K562 (cell line): ENCODE measurements around the gene FILIP1.

ENCODE experiments used
- CREB1 ChIP-seq, 2 experiments: sonication (generic) in 1 of 2; formaldehyde crosslinking in 1 of 2; IDR thresholded peaks; 2 replicates each; pipeline versions ENCODE4 v1.6.1 to v1.8.0; 2012 to 2022; ENCODE audit warnings: inconsistent platforms in 1 of 2, mild to moderate bottlenecking in 1 of 2, missing genetic modification reagents in 1 of 2, moderate library complexity in 1 of 2
- FOXM1 ChIP-seq, 2 experiments: fragments of 450-650 bp in 1 of 2; sonication (generic) in 1 of 2; formaldehyde crosslinking in 1 of 2; IDR thresholded peaks; 2 replicates each; pipeline versions ENCODE4 v1.6.1 to v1.9.0; 2017 to 2022; ENCODE audit warnings: low read depth in 2 of 2, mild to moderate bottlenecking in 2 of 2, missing genetic modification reagents in 1 of 2, moderate library complexity in 1 of 2
- HDAC6 ChIP-seq: IDR thresholded peaks from 2 replicates; pipeline ENCODE4 v1.6.1; 2012; ENCODE audit warnings: low read depth, mild to moderate bottlenecking, control low read depth, inconsistent platforms, low read length, moderate library complexity
- JUNB ChIP-seq: fragments of 450-650 bp; formaldehyde crosslinking; conservative IDR thresholded peaks from 2 replicates; pipeline ENCODE4 v1.4.0; 2020; ENCODE audit warnings: mild to moderate bottlenecking
- RBM14 ChIP-seq: fragments of 200-400 bp; formaldehyde crosslinking; IDR thresholded peaks from 2 replicates; pipeline ENCODE4 v1.6.1; 2018; ENCODE audit warnings: low read depth, mild to moderate bottlenecking, low read length, moderate library complexity, borderline replicate concordance; ENCODE audit not compliant: insufficient read depth
- SREBF1 ChIP-seq: fragments of 150-350 bp; IDR thresholded peaks from 2 replicates; pipeline ENCODE4 v1.6.1; 2014; ENCODE audit warnings: antibody characterized with exemption, low read depth, low read length, borderline replicate concordance
- ZNF12 ChIP-seq: sonication (generic); formaldehyde crosslinking; IDR thresholded peaks from 2 replicates; pipeline ENCODE4 v1.4.0; 2020; ENCODE audit warnings: mild to moderate bottlenecking, missing genetic modification reagents
- ZNF274 ChIP-seq: IDR thresholded peaks from 2 replicates; pipeline ENCODE4 v1.6.1; 2011; ENCODE audit warnings: low read depth, mild to moderate bottlenecking, low read length, moderate library complexity, borderline replicate concordance
- TF ChIP-seq, protein P1 (sequence below): sonication (generic); formaldehyde crosslinking; IDR thresholded peaks from 2 replicates; pipeline ENCODE4 v1.8.1; 2022; ENCODE audit warnings: missing genetic modification reagents
- TF ChIP-seq, protein P2 (sequence below): fragments of 250-450 bp; sonication (Bioruptor Pico); IDR thresholded peaks from 2 replicates; pipeline ENCODE4 v1.9.0; 2021; ENCODE audit warnings: mild to moderate bottlenecking

DNA sequence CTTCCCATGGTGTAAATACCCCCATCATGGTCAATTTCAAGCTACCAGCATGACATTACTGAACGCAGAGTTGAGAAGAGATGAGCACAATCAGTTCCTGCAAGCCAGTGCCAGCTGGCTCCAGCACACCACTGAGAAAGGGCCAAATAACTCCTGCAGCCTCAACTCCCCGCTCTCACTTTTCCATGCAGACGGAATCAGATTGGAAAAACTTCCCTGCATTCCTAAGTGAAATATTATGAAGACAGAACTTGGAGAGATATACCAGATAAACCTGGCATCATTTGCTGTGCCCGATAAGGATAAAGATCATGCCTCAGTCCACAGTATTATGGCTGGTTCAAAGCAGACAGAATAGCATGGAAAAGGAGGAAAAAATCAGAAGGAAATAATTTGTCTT, 56.7 kb downstream of the FILIP1 start:
- no peak for TF ChIP-seq FOXM1 (IDR thresholded peaks at IDR 0.05; ENCODE audit: low read depth)
- no peak for TF ChIP-seq FOXM1 (CRISPR knock-in tag; IDR thresholded peaks at IDR 0.05; ENCODE audit: low read depth)
- TF ChIP-seq SREBF1 = no peak
- TF ChIP-seq, protein P1, sequence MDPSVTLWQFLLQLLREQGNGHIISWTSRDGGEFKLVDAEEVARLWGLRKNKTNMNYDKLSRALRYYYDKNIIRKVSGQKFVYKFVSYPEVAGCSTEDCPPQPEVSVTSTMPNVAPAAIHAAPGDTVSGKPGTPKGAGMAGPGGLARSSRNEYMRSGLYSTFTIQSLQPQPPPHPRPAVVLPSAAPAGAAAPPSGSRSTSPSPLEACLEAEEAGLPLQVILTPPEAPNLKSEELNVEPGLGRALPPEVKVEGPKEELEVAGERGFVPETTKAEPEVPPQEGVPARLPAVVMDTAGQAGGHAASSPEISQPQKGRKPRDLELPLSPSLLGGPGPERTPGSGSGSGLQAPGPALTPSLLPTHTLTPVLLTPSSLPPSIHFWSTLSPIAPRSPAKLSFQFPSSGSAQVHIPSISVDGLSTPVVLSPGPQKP (CRISPR knock-in tag) = no peak
- TF ChIP-seq ZNF274 = no peak
- no peak for TF ChIP-seq RBM14
- no peak for TF ChIP-seq ZNF12 (CRISPR knock-in tag)
- no peak for TF ChIP-seq JUNB (CRISPR knock-in tag)
- TF ChIP-seq, protein P2, sequence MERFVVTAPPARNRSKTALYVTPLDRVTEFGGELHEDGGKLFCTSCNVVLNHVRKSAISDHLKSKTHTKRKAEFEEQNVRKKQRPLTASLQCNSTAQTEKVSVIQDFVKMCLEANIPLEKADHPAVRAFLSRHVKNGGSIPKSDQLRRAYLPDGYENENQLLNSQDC (CRISPR knock-in tag) = no peak
- no peak for TF ChIP-seq CREB1 (IDR thresholded peaks at IDR 0.05)
- no peak for TF ChIP-seq CREB1 (CRISPR knock-in tag; IDR thresholded peaks at IDR 0.05)
- TF ChIP-seq HDAC6 = no peak
